ENCODE results near the gene NUMA1. TPM values are rescaled to one million over a fixed set of nuclear protein-coding genes. Genes with fewer than 3 reads are reported as not detected.
A peak's percentile ranks its signal among the peaks of the same experiment; 100 is the strongest.

Gene NUMA1
- total RNA-seq, 2 experiments from 2014 or later = 148 to 159 TPM

DNA sequence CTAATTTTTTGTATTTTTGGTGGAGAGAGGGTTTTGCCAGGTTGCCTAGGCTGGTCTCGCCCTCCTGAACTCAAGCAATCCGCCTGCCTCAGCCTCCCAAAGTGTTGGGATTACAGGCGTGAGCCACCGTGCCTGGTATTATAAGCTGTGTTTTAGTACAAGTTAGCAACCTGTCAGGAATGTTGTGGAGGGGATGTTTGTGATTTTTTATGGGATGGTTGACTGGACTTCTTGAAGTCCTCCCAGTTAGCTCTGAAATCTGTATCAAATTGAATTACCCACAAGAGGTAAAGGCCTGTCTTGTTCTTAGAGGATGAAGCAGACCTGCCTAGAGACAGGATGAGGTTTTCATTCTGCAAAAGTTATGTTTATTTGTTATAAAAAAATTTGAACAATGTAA is 115.7 kb downstream of the NUMA1 start:
- Histone ChIP-seq H3K36me3 (ENCODE audit: insufficient read depth, low read length) (peaks cover 82% of the 10 kb centered on the region), H4K20me1 (ENCODE audit: insufficient read depth, low read length) (no peaks in the 10 kb centered on the region), H2AFZ (ENCODE audit: low read length) (no peak overlapping the region), H3K4me3 (ENCODE audit: low read depth, low read length, poor library complexity, severe bottlenecking) (no peak overlapping the region), H3K27ac (ENCODE audit: low read depth, low read length, poor library complexity, severe bottlenecking) (no peak overlapping the region), H3K4me1 (ENCODE audit: insufficient read depth, low read length, poor library complexity, severe bottlenecking) (peaks cover 8% of the 10 kb centered on the region), H3K79me2 (ENCODE audit: insufficient read depth, low read depth, low read length) (no peaks in the 10 kb centered on the region), H3K9me2 (ENCODE audit: insufficient read depth, low read length) (no peaks in the 10 kb centered on the region), H3K4me2 (ENCODE audit: low read length) (no peak overlapping the region), H3K9me3 (ENCODE audit: low read length) (no peaks in the 10 kb centered on the region)
- no TSS peak for BruUV-seq (replicated peaks)
- DNase-seq (ENCODE audit: low spot score) = no peak
- ChIA-PET POLR2A (interaction anchor here (0.6 to 0.9 kb wide), 2 partner anchors 34 to 1686 kb away, joined by 3 to 5 read pairs; no protein-coding TSS in a partner anchor), CTCF (ENCODE audit: unreplicated experiment) (no interaction called here)
- TF ChIP-seq, protein P1, sequence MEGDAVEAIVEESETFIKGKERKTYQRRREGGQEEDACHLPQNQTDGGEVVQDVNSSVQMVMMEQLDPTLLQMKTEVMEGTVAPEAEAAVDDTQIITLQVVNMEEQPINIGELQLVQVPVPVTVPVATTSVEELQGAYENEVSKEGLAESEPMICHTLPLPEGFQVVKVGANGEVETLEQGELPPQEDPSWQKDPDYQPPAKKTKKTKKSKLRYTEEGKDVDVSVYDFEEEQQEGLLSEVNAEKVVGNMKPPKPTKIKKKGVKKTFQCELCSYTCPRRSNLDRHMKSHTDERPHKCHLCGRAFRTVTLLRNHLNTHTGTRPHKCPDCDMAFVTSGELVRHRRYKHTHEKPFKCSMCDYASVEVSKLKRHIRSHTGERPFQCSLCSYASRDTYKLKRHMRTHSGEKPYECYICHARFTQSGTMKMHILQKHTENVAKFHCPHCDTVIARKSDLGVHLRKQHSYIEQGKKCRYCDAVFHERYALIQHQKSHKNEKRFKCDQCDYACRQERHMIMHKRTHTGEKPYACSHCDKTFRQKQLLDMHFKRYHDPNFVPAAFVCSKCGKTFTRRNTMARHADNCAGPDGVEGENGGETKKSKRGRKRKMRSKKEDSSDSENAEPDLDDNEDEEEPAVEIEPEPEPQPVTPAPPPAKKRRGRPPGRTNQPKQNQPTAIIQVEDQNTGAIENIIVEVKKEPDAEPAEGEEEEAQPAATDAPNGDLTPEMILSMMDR (conservative IDR thresholded peaks at IDR 0.05; ENCODE audit: low read length) = no peak
- no peak for TF ChIP-seq EZH2phosphoT487 (IDR thresholded peaks at IDR 0.05; ENCODE audit: borderline replicate concordance, low read depth, low read length)
- intact Hi-C loops (cut with micrococcal nuclease; ENCODE audit: unreplicated experiment) = no loop called here

DNA sequence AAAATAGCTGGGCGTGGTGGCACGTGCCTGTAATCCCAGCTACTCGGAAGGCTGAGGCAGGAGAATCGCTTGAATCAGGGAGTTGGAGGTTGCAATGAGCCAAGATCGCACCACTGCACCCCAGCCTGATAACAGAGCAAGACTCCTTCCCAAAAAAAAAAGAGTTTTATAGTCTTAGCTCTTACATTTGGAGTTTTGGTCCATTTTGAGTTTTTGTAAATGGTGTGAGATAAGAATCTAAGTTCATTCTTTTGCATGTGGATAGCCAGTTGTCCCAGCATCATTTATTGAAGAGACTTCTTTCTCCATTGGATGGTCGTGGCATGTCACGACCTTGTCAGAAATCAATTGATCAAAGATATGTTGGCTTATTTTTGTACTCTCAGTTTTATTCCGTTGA is 116.9 kb downstream of the NUMA1 start:
- no peak overlapping the region for H3K4me2 ChIP-seq (ENCODE audit: low read length)
- H3K27ac ChIP-seq (ENCODE audit: low read depth, low read length, poor library complexity, severe bottlenecking) = no peak overlapping the region
- ChIA-PET CTCF (ENCODE audit: unreplicated experiment) (no interaction called here), POLR2A (no interaction called here)
- H4K20me1 ChIP-seq (ENCODE audit: insufficient read depth, low read length) = no peaks in the 10 kb centered on the region
- BruUV-seq (replicated peaks) = no TSS peak
- no peak overlapping the region for H3K4me3 ChIP-seq (ENCODE audit: low read depth, low read length, poor library complexity, severe bottlenecking)
- no peak for TF ChIP-seq EZH2phosphoT487 (IDR thresholded peaks at IDR 0.05; ENCODE audit: borderline replicate concordance, low read depth, low read length)
- TF ChIP-seq, protein P1 (conservative IDR thresholded peaks at IDR 0.05; ENCODE audit: low read length) = no peak
- no peak for DNase-seq (ENCODE audit: low spot score)
- H3K79me2 ChIP-seq (ENCODE audit: insufficient read depth, low read depth, low read length) = no peaks in the 10 kb centered on the region
- H3K9me3 ChIP-seq (ENCODE audit: low read length) = no peaks in the 10 kb centered on the region
- H2AFZ ChIP-seq (ENCODE audit: low read length) = no peak overlapping the region
- peaks cover 8% of the 10 kb centered on the region for H3K4me1 ChIP-seq (ENCODE audit: insufficient read depth, low read length, poor library complexity, severe bottlenecking)
- intact Hi-C loops (cut with micrococcal nuclease; ENCODE audit: unreplicated experiment) = no loop called here
- no peaks in the 10 kb centered on the region for H3K9me2 ChIP-seq (ENCODE audit: insufficient read depth, low read length)
- H3K36me3 ChIP-seq (ENCODE audit: insufficient read depth, low read length) = peaks cover 72% of the 10 kb centered on the region

DNA sequence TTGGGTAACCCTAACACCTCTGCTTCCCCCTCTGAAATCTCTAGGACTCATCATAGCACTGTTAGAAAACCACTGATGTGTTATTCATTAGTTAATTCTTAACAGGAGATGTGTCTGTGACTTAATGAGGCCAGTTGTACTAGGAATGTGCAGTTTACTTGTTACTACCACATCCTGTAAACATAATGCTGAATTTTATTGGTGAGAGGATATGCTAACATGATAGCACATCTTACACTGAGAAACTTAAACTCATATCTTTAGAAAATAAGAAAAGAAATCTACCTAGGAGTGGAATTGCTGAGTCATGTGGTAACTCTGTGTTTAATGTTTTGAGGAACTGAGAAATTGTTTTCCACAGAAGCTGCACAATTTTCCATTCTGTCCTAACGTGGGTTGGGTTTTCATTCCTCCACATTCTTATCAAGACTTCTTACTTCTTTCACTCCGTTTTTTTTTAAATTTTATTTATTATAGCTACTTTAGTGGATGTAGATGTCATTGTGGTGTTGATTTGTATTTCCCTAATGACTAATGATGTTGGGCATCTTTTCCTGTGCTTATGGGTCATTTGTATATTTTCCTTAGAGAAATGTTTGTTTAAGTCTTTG is 117.8 kb downstream of the NUMA1 start:
- Histone ChIP-seq H3K9me3 (ENCODE audit: low read length) (no peaks in the 10 kb centered on the region), H3K9me2 (ENCODE audit: insufficient read depth, low read length) (no peaks in the 10 kb centered on the region), H3K4me1 (ENCODE audit: insufficient read depth, low read length, poor library complexity, severe bottlenecking) (peaks cover 8% of the 10 kb centered on the region), H2AFZ (ENCODE audit: low read length) (no peak overlapping the region), H3K4me3 (ENCODE audit: low read depth, low read length, poor library complexity, severe bottlenecking) (no peak overlapping the region), H3K27ac (ENCODE audit: low read depth, low read length, poor library complexity, severe bottlenecking) (no peak overlapping the region), H3K4me2 (ENCODE audit: low read length) (peak overlapping the region; percentile 17; the same call in 1 of the 2 replicates), H3K36me3 (ENCODE audit: insufficient read depth, low read length) (peaks cover 64% of the 10 kb centered on the region), H4K20me1 (ENCODE audit: insufficient read depth, low read length) (no peaks in the 10 kb centered on the region), H3K79me2 (ENCODE audit: insufficient read depth, low read depth, low read length) (no peaks in the 10 kb centered on the region)
- TF ChIP-seq EZH2phosphoT487 (IDR thresholded peaks at IDR 0.05; ENCODE audit: borderline replicate concordance, low read depth, low read length) = no peak
- TF ChIP-seq, protein P1 (conservative IDR thresholded peaks at IDR 0.05; ENCODE audit: low read length) = no peak
- BruUV-seq (replicated peaks) = no TSS peak
- POLR2A ChIA-PET = no interaction called here
- DNase-seq (ENCODE audit: low spot score) = peak; percentile 18
- intact Hi-C loops (cut with micrococcal nuclease; ENCODE audit: unreplicated experiment) = no loop called here
- CTCF ChIA-PET (ENCODE audit: unreplicated experiment) = no interaction called here

All from OCI-LY7 (cell line).